ENCODE results near the gene FNIP1.
"Not testable (repeated sequence)": the region's sequence is repeated elsewhere in the genome, so short reads cannot be mapped to it uniquely, and the experiment has no call there.

The FNIP1 gene

GRCh38 chr5:131628990-131629389 is 167.8 kb downstream of the FNIP1 start:
- H3K36me3 ChIP-seq (ENCODE audit: control insufficient read depth in 1 of 2, insufficient read depth in 2 of 2, low read depth in 1 of 2, low read length in 2 of 2) = no peaks in the 10 kb centered on the region
- H3K4ac ChIP-seq (ENCODE audit: low read depth in 1 of 2, low read length in 2 of 2) = no peak overlapping the region
- no peaks in the 10 kb centered on the region for H3K27me3 ChIP-seq (ENCODE audit: control insufficient read depth in 1 of 2, insufficient read depth in 1 of 2, low read length in 2 of 2)
- H3K79me1 ChIP-seq (replicated peaks; ENCODE audit: low read length, poor library complexity, severe bottlenecking) = peaks cover 7% of the 10 kb centered on the region
- H3K23ac ChIP-seq (ENCODE audit: low read length in 2 of 2) = no peak overlapping the region
- H4K8ac ChIP-seq (ENCODE audit: low read length) = no peak overlapping the region
- 24% methylated on average over 1 of the region's 1 CpG for WGBS
- no peaks in the 10 kb centered on the region for H3K9me3 ChIP-seq (ENCODE audit: control insufficient read depth, low read length)
- DNase-seq = peak; percentile 48
- no peak overlapping the region for H3K9ac ChIP-seq (ENCODE audit: low read length)
- H3K4me3 ChIP-seq (ENCODE audit: insufficient read depth in 1 of 2, low read depth in 1 of 2, low read length in 2 of 2) = no peak overlapping the region
- H2AK5ac ChIP-seq (ENCODE audit: low read length, severe bottlenecking) = no peak overlapping the region
- no peak overlapping the region for H3K14ac ChIP-seq (ENCODE audit: low read length in 2 of 2)
- H3K27ac ChIP-seq (ENCODE audit: low read length, poor library complexity, severe bottlenecking) = peak overlapping the region; percentile 1
- no peak overlapping the region for H3K4me2 ChIP-seq (ENCODE audit: low read length, poor library complexity, severe bottlenecking)
- no peak overlapping the region for H2BK5ac ChIP-seq (ENCODE audit: low read depth, low read length, poor library complexity, severe bottlenecking)
- no peak overlapping the region for H2BK15ac ChIP-seq (ENCODE audit: low read depth, poor library complexity, severe bottlenecking)
- H4K91ac ChIP-seq (ENCODE audit: low read length) = no peak overlapping the region
- H2BK12ac ChIP-seq (ENCODE audit: low read length in 2 of 2) = no peak overlapping the region
- no peak overlapping the region for H2BK120ac ChIP-seq (ENCODE audit: low read depth, low read length)
- H3K18ac ChIP-seq (ENCODE audit: low read depth in 1 of 2, low read length in 2 of 2) = no peak overlapping the region
- H3K4me1 ChIP-seq (ENCODE audit: control insufficient read depth, insufficient read depth, low read depth, low read length) = peaks cover 6% of the 10 kb centered on the region
- no peak overlapping the region for H2AFZ ChIP-seq (ENCODE audit: low read depth, low read length)

DNA sequence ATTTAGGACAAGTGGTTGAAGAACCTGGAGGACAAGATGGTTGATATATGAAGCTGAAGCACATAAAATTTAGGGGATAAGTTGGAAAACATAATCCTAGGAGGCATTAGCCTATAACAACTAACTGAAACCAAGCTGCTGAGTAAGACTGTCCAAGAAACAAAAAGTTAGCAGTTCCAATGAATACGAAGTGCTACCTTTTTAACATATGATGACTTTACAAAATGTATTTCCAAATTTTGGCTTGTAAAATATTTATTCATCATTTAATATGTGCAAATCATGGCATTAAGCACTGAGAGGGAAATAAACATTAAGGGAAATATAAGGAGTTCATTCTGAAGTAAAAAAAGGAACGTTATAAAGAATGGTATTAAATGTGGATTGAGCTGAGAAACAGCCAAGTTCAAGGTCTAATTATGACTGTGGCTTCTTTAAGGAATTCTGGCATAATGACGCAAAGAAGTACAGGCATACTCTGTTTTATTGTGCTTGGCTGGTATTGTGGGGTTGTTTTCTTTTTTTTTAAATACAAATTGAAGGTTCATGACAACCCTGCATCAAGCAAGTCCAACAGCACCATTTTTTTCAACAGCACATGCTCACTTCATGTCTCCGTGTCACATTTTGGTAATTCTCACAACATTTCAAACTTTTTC is 169.5 kb downstream of the FNIP1 start:
- Histone ChIP-seq H3K23ac (ENCODE audit: low read length in 2 of 2) (no peak overlapping the region), H3K36me3 (ENCODE audit: control insufficient read depth in 1 of 2, insufficient read depth in 2 of 2, low read depth in 1 of 2, low read length in 2 of 2) (no peaks in the 10 kb centered on the region), H3K27me3 (ENCODE audit: control insufficient read depth in 1 of 2, insufficient read depth in 1 of 2, low read length in 2 of 2) (no peaks in the 10 kb centered on the region), H2BK12ac (ENCODE audit: low read length in 2 of 2) (no peak overlapping the region), H3K9me3 (ENCODE audit: control insufficient read depth, low read length) (no peaks in the 10 kb centered on the region), H3K9ac (ENCODE audit: low read length) (no peak overlapping the region), H3K4me2 (ENCODE audit: low read length, poor library complexity, severe bottlenecking) (no peak overlapping the region), H3K4me1 (ENCODE audit: control insufficient read depth, insufficient read depth, low read depth, low read length) (no peaks in the 10 kb centered on the region), H2BK120ac (ENCODE audit: low read depth, low read length) (no peak overlapping the region), H2AFZ (ENCODE audit: low read depth, low read length) (no peak overlapping the region), H3K4me3 (ENCODE audit: insufficient read depth in 1 of 2, low read depth in 1 of 2, low read length in 2 of 2) (no peak overlapping the region), H3K79me1 (replicated peaks; ENCODE audit: low read length, poor library complexity, severe bottlenecking) (peaks cover 7% of the 10 kb centered on the region), H3K14ac (ENCODE audit: low read length in 2 of 2) (no peak overlapping the region), H2BK5ac (ENCODE audit: low read depth, low read length, poor library complexity, severe bottlenecking) (no peak overlapping the region), H2AK5ac (ENCODE audit: low read length, severe bottlenecking) (no peak overlapping the region), H3K18ac (ENCODE audit: low read depth in 1 of 2, low read length in 2 of 2) (no peak overlapping the region), H3K4ac (ENCODE audit: low read depth in 1 of 2, low read length in 2 of 2) (no peak overlapping the region), H4K8ac (ENCODE audit: low read length) (no peak overlapping the region), H3K27ac (ENCODE audit: low read length, poor library complexity, severe bottlenecking) (no peak overlapping the region), H4K91ac (ENCODE audit: low read length) (no peak overlapping the region), H2BK15ac (ENCODE audit: low read depth, poor library complexity, severe bottlenecking) (no peak overlapping the region)
- no peak for DNase-seq
- 90% methylated on average over 3 of the region's 4 CpGs for WGBS

DNA sequence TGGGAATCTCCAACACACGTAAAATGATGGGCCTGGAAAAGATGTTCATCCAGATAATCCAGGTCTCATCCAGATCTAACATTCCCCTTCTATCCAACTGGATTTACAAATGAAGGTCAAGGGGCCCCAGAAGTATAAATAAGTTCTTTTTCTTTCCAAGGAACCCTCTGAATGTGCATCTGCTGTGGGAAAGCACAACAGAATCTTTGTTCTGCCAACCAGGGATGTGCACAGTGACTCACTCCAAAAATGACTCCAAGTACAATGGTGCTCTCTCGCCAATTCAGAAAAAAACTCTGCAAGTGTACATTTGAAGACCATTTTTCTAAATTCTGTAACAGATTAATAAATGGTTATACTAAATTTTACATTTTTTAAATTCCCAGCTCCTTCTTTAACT is 174.2 kb downstream of the FNIP1 start:
- Histone ChIP-seq H4K8ac (ENCODE audit: low read length) (no peak overlapping the region), H3K4me2 (ENCODE audit: low read length, poor library complexity, severe bottlenecking) (no peak overlapping the region), H3K9ac (ENCODE audit: low read length) (no peak overlapping the region), H2BK120ac (ENCODE audit: low read depth, low read length) (no peak overlapping the region), H3K18ac (ENCODE audit: low read depth in 1 of 2, low read length in 2 of 2) (no peak overlapping the region), H3K14ac (ENCODE audit: low read length in 2 of 2) (no peak overlapping the region), H3K27ac (ENCODE audit: low read length, poor library complexity, severe bottlenecking) (no peak overlapping the region), H2AK5ac (ENCODE audit: low read length, severe bottlenecking) (no peak overlapping the region), H3K9me3 (ENCODE audit: control insufficient read depth, low read length) (no peaks in the 10 kb centered on the region), H3K23ac (ENCODE audit: low read length in 2 of 2) (no peak overlapping the region), H3K4me1 (ENCODE audit: control insufficient read depth, insufficient read depth, low read depth, low read length) (no peaks in the 10 kb centered on the region), H2BK12ac (ENCODE audit: low read length in 2 of 2) (no peak overlapping the region), H2BK15ac (ENCODE audit: low read depth, poor library complexity, severe bottlenecking) (no peak overlapping the region), H2BK5ac (ENCODE audit: low read depth, low read length, poor library complexity, severe bottlenecking) (no peak overlapping the region), H3K27me3 (ENCODE audit: control insufficient read depth in 1 of 2, insufficient read depth in 1 of 2, low read length in 2 of 2) (no peaks in the 10 kb centered on the region), H4K91ac (ENCODE audit: low read length) (no peak overlapping the region), H3K79me1 (replicated peaks; ENCODE audit: low read length, poor library complexity, severe bottlenecking) (peaks cover 10% of the 10 kb centered on the region), H3K4ac (ENCODE audit: low read depth in 1 of 2, low read length in 2 of 2) (no peak overlapping the region), H2AFZ (ENCODE audit: low read depth, low read length) (no peak overlapping the region), H3K36me3 (ENCODE audit: control insufficient read depth in 1 of 2, insufficient read depth in 2 of 2, low read depth in 1 of 2, low read length in 2 of 2) (no peaks in the 10 kb centered on the region), H3K4me3 (ENCODE audit: insufficient read depth in 1 of 2, low read depth in 1 of 2, low read length in 2 of 2) (no peak overlapping the region)
- peak; percentile 28 for DNase-seq
- WGBS = 69% methylated on average over 1 of the region's 2 CpGs

- H3K27ac ChIP-seq (ENCODE audit: low read length, poor library complexity, severe bottlenecking); DNase-seq; H3K18ac ChIP-seq (ENCODE audit: low read depth in 1 of 2, low read length in 2 of 2); H2BK12ac ChIP-seq (ENCODE audit: low read length in 2 of 2); H2BK15ac ChIP-seq (ENCODE audit: low read depth, poor library complexity, severe bottlenecking); H3K14ac ChIP-seq (ENCODE audit: low read length in 2 of 2); H4K91ac ChIP-seq (ENCODE audit: low read length); H3K23ac ChIP-seq (ENCODE audit: low read length in 2 of 2); H3K4me1 ChIP-seq (ENCODE audit: control insufficient read depth, insufficient read depth, low read depth, low read length); H2AK5ac ChIP-seq (ENCODE audit: low read length, severe bottlenecking); H3K79me1 ChIP-seq (replicated peaks; ENCODE audit: low read length, poor library complexity, severe bottlenecking); H3K9me3 ChIP-seq (ENCODE audit: control insufficient read depth, low read length); H3K4me3 ChIP-seq (ENCODE audit: insufficient read depth in 1 of 2, low read depth in 1 of 2, low read length in 2 of 2); H3K4me2 ChIP-seq (ENCODE audit: low read length, poor library complexity, severe bottlenecking); H2AFZ ChIP-seq (ENCODE audit: low read depth, low read length); H4K8ac ChIP-seq (ENCODE audit: low read length); H2BK5ac ChIP-seq (ENCODE audit: low read depth, low read length, poor library complexity, severe bottlenecking); H3K4ac ChIP-seq (ENCODE audit: low read depth in 1 of 2, low read length in 2 of 2); H3K9ac ChIP-seq (ENCODE audit: low read length); H2BK120ac ChIP-seq (ENCODE audit: low read depth, low read length); H3K27me3 ChIP-seq (ENCODE audit: control insufficient read depth in 1 of 2, insufficient read depth in 1 of 2, low read length in 2 of 2); H3K36me3 ChIP-seq (ENCODE audit: control insufficient read depth in 1 of 2, insufficient read depth in 2 of 2, low read depth in 1 of 2, low read length in 2 of 2): not testable (repeated sequence)
- WGBS = 96% methylated on average over 2 of the region's 2 CpGs
These were observed 175.7 kb downstream of the FNIP1 start for GRCh38 chr5:131621164-131621563.

Data from mesenchymal stem cell (in vitro differentiated cells and primary cell).